NB4 (cell line): ENCODE results near the gene NDUFA3.

Experiments
- CTCF ChIP-seq: IDR thresholded peaks from one replicate; pipeline ENCODE4 v1.5.1; 2012; ENCODE audit warnings: low read depth, low read length
- MAX ChIP-seq: IDR thresholded peaks from 2 replicates; pipeline ENCODE4 v1.6.1; 2011; ENCODE audit warnings: low read depth, low read length

DNA sequence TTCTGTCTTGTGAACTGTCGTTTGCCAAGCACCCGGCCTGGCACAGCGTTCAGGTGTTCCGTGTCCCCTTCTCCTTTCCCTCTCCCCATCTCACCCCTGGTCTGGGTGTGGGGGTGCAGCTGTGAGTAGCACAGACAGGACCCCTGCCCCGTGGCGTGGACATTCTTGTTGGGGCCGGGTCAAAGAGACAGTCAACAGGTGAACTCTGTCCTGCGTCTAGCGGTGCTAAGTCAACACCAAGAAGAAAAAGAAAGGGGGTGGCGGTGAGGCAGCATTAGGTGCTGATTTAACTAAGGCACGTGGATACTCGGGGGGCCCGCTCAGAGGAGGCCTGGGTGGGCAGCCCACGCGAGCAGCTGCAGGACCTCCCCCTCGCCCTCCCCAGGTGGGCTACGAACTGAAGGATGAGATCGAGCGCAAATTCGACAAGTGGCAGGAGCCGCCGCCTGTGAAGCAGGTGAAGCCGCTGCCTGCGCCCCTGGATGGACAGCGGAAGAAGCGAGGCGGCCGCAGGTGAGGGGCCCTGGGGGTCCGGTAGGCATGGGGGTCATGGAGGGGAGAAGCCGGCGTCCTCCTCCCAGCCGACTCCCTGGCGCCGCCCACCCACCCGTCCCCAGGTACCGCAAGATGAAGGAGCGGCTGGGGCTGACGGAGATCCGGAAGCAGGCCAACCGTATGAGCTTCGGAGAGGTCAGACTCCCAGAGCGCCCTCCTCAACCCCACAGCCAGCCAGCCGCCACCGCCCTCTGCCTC, 25.2 kb downstream of the NDUFA3 start:
- no peak for TF ChIP-seq CTCF
- TF ChIP-seq MAX, result no peak
